DOHH2 (cell line): ENCODE measurements around the gene AMELX.

Source experiments
- H3F3A ChIP-seq: fragments of 200-600 bp; sonication (generic), shearing (Covaris generic); 2 replicates; pipeline ENCODE4 v1.6.0; 2016; ENCODE audit warnings: antibody characterized with exemption, mild to moderate bottlenecking; ENCODE audit not compliant: control insufficient read depth, insufficient read depth
- H3K27ac ChIP-seq: fragments of 200-600 bp; sonication (generic); 2 replicates; pipeline ENCODE4 v1.5.1; 2014; ENCODE audit warnings: low read depth, mild to moderate bottlenecking, low read length, moderate library complexity
- H3K27me3 ChIP-seq: fragments of 200-600 bp; sonication (generic); 2 replicates; pipeline ENCODE4 v1.6.1; 2014; ENCODE audit warnings: mild to moderate bottlenecking, low read length, mixed read lengths; ENCODE audit not compliant: control insufficient read depth
- H3K36me3 ChIP-seq: fragments of 200-600 bp; sonication (generic); 2 replicates; pipeline ENCODE4 v1.6.1; 2014; ENCODE audit warnings: mild to moderate bottlenecking, low read length, moderate library complexity, mixed read lengths; ENCODE audit not compliant: control insufficient read depth
- H3K4me1 ChIP-seq: fragments of 200-600 bp; sonication (generic); 2 replicates; pipeline ENCODE4 v1.6.1; 2014; ENCODE audit warnings: mild to moderate bottlenecking, low read length, mixed read lengths; ENCODE audit not compliant: control insufficient read depth
- H3K4me2 ChIP-seq: fragments of 200-600 bp; sonication (generic); 2 replicates; pipeline ENCODE4 v1.6.0; 2014; ENCODE audit warnings: mild to moderate bottlenecking, low read length, moderate library complexity
- H3K4me3 ChIP-seq: fragments of 200-600 bp; sonication (generic); 2 replicates; pipeline ENCODE4 v1.5.1; 2014; ENCODE audit warnings: mild to moderate bottlenecking, low read length, mixed read lengths
- H3K79me2 ChIP-seq: fragments of 200-600 bp; sonication (generic); 2 replicates; pipeline ENCODE4 v1.6.1; 2014; ENCODE audit warnings: mild to moderate bottlenecking, low read length, mixed read lengths; ENCODE audit not compliant: control insufficient read depth
- H3K9me2 ChIP-seq: fragments of 200-600 bp; sonication (generic); replicated peaks from 2 replicates; pipeline ENCODE4 v1.6.1; 2014; ENCODE audit warnings: mild to moderate bottlenecking, low read length, mixed read lengths; ENCODE audit not compliant: control insufficient read depth
- H3K9me3 ChIP-seq: fragments of 200-600 bp; sonication (generic); 2 replicates; pipeline ENCODE4 v1.6.1; 2014; ENCODE audit warnings: antibody characterized with exemption, low read length, mixed read lengths; ENCODE audit not compliant: control insufficient read depth, insufficient read depth
- H4K20me1 ChIP-seq: fragments of 200-600 bp; sonication (generic); 2 replicates; pipeline ENCODE4 v1.6.0; 2014; ENCODE audit warnings: low read depth, mild to moderate bottlenecking, antibody characterized with exemption, low read length, moderate library complexity; ENCODE audit not compliant: control insufficient read depth, insufficient read depth
- EZH2phosphoT487 ChIP-seq: fragments of 200-600 bp; sonication (generic); IDR thresholded peaks from 2 replicates; pipeline ENCODE4 v1.6.1; 2017; ENCODE audit warnings: borderline replicate concordance, mild to moderate bottlenecking, antibody characterized with exemption, low read length, moderate library complexity, mixed read lengths
- TF ChIP-seq, protein P1 (sequence below): fragments of 200-600 bp; sonication (generic); IDR thresholded peaks from one replicate; pipeline ENCODE4 v1.5.1; 2014; ENCODE audit warnings: antibody characterized with exemption, mild to moderate bottlenecking, low read depth, low read length; ENCODE audit not compliant: poor library complexity, severe bottlenecking

AMELX gene

GRCh38 chrX:11331788-11332187 lies 38.6 kb downstream of the AMELX start:
- H4K20me1 ChIP-seq: no peaks in the 10 kb centered on the region
- no peak overlapping the region for H3K4me2 ChIP-seq
- no peak overlapping the region for H3K4me3 ChIP-seq
- peaks cover 13% of the 10 kb centered on the region for H3K4me1 ChIP-seq
- H3K36me3 ChIP-seq: no peaks in the 10 kb centered on the region
- no peaks in the 10 kb centered on the region for H3F3A ChIP-seq
- H3K9me2 ChIP-seq: no peaks in the 10 kb centered on the region
- no peak overlapping the region for H3K27ac ChIP-seq
- no peaks in the 10 kb centered on the region for H3K9me3 ChIP-seq
- no peaks in the 10 kb centered on the region for H3K27me3 ChIP-seq
- TF ChIP-seq, protein P1, sequence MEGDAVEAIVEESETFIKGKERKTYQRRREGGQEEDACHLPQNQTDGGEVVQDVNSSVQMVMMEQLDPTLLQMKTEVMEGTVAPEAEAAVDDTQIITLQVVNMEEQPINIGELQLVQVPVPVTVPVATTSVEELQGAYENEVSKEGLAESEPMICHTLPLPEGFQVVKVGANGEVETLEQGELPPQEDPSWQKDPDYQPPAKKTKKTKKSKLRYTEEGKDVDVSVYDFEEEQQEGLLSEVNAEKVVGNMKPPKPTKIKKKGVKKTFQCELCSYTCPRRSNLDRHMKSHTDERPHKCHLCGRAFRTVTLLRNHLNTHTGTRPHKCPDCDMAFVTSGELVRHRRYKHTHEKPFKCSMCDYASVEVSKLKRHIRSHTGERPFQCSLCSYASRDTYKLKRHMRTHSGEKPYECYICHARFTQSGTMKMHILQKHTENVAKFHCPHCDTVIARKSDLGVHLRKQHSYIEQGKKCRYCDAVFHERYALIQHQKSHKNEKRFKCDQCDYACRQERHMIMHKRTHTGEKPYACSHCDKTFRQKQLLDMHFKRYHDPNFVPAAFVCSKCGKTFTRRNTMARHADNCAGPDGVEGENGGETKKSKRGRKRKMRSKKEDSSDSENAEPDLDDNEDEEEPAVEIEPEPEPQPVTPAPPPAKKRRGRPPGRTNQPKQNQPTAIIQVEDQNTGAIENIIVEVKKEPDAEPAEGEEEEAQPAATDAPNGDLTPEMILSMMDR: no peak
- TF ChIP-seq EZH2phosphoT487: no peak
- H3K79me2 ChIP-seq: no peaks in the 10 kb centered on the region

- H3K4me3 ChIP-seq: no peak overlapping the region
- H3K9me2 ChIP-seq: no peaks in the 10 kb centered on the region
- H4K20me1 ChIP-seq: no peaks in the 10 kb centered on the region
- no peaks in the 10 kb centered on the region for H3K36me3 ChIP-seq
- peaks cover 19% of the 10 kb centered on the region for H3K4me1 ChIP-seq
- no peak overlapping the region for H3K27ac ChIP-seq
- H3K79me2 ChIP-seq: no peaks in the 10 kb centered on the region
- H3K4me2 ChIP-seq: no peak overlapping the region
- no peaks in the 10 kb centered on the region for H3F3A ChIP-seq
- H3K27me3 ChIP-seq: no peaks in the 10 kb centered on the region
- no peaks in the 10 kb centered on the region for H3K9me3 ChIP-seq
- TF ChIP-seq EZH2phosphoT487: no peak
- TF ChIP-seq, protein P1: no peak
These were observed 41.0 kb downstream of the AMELX start for GRCh38 chrX:11334165-11334564.

GRCh38 chrX:11336201-11336600 lies 43.0 kb downstream of the AMELX start:
- H3K9me2 ChIP-seq: no peaks in the 10 kb centered on the region
- H3K4me2 ChIP-seq: peak overlapping the region; percentile 8
- H3F3A ChIP-seq: no peaks in the 10 kb centered on the region
- no peak for TF ChIP-seq EZH2phosphoT487
- TF ChIP-seq, protein P1: no peak
- H3K27ac ChIP-seq: peak overlapping the region; percentile 18
- H3K27me3 ChIP-seq: no peaks in the 10 kb centered on the region
- H3K9me3 ChIP-seq: no peaks in the 10 kb centered on the region
- H3K4me3 ChIP-seq: peak overlapping the region; percentile 32; the same call in 1 of the 2 replicates
- no peaks in the 10 kb centered on the region for H3K79me2 ChIP-seq
- no peaks in the 10 kb centered on the region for H4K20me1 ChIP-seq
- H3K36me3 ChIP-seq: no peaks in the 10 kb centered on the region
- H3K4me1 ChIP-seq: peaks cover 24% of the 10 kb centered on the region
